ENCODE data around the gene MSRB1. TPM values are rescaled to one million over a fixed set of nuclear protein-coding genes. Genes with fewer than 3 reads are reported as not detected.
"Not testable (repeated sequence)": the region's sequence is repeated elsewhere in the genome, so short reads cannot be mapped to it uniquely, and the experiment has no call there.

The MSRB1 gene
- total RNA-seq, 4 donors from 2014 or later, result 5.0 to 43.7 (median 12.4) TPM

DNA sequence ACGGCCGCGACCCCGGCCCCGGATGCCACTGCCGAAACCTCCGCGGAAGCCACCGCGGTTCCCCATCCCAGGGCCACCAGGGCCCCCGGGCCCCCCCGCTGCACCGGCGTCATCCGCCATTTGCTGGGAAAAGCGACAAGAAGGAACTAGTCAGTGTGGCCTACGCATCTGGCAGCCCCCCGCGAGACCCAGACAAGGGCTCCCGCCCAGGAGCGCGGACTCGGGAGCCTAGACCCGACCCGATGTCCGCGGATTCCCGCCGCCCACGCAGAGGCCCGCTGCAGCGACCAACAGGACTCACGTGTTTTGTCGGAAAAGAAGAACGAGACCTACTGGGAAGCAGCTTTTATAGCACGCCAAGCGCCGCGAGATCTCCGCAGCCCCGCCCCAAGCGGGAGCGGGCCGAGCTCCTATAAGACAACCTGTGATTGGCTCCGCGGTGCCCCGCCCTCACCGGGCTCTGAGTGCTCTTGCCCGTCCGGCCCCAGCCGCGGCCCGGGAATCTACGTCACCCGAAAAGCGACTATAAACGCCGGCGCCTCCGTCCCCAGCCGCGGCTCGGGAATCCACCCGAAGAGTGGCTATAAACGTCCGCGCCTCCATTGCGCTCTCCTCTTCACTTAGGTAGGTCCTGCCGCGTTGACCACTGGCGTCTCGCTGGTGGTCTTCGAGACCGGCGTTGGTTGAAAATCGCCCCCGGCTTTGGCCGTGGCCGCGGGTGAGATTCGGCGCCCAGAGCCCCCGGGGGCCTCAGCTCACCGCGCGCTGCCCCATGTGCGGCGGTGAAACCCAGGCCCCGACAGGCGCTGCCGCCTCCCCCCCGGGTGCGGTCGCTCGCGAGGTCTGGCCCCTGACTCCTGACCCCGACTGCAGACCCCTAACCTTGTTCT lies 21.8 kb upstream of the MSRB1 start, which contains the start of gene RPS2:
Gene RPS2, minus strand, starts transcription at position 321 of the 890 bp plus-strand sequence. Its CDS starts 201 bp downstream, at position 120.
- intact Hi-C loops (cut with DNase I), result no loop called here
- H3K27ac ChIP-seq, result peak within 1 kb of the TSS; percentile 91 to 94 (median 93)
- peaks cover 6 to 15% of the 10 kb centered on the region in 2 donors for H3K36me3 ChIP-seq
- H3K9me3 ChIP-seq, result no peaks in the 10 kb centered on the region
- peaks cover 19 to 28% of the 10 kb centered on the region in 2 donors for H3K4me1 ChIP-seq
- peak; percentile 98 to 100 for DNase-seq
- 0 to 2% methylated on average over 21 to 28 of the region's 97 CpGs for WGBS, 2 donors
- no peaks in the 10 kb centered on the region for H3K27me3 ChIP-seq
- TF ChIP-seq, protein P1, sequence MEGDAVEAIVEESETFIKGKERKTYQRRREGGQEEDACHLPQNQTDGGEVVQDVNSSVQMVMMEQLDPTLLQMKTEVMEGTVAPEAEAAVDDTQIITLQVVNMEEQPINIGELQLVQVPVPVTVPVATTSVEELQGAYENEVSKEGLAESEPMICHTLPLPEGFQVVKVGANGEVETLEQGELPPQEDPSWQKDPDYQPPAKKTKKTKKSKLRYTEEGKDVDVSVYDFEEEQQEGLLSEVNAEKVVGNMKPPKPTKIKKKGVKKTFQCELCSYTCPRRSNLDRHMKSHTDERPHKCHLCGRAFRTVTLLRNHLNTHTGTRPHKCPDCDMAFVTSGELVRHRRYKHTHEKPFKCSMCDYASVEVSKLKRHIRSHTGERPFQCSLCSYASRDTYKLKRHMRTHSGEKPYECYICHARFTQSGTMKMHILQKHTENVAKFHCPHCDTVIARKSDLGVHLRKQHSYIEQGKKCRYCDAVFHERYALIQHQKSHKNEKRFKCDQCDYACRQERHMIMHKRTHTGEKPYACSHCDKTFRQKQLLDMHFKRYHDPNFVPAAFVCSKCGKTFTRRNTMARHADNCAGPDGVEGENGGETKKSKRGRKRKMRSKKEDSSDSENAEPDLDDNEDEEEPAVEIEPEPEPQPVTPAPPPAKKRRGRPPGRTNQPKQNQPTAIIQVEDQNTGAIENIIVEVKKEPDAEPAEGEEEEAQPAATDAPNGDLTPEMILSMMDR (IDR thresholded peaks at IDR 0.05), result no peak
- peak; percentile 6 to 88 for TF ChIP-seq POLR2A (IDR thresholded peaks at IDR 0.05)
- peak within 1 kb of the TSS; percentile 78 to 84 (median 80) for H3K4me3 ChIP-seq (replicated peaks in 1 of 3)

DNA sequence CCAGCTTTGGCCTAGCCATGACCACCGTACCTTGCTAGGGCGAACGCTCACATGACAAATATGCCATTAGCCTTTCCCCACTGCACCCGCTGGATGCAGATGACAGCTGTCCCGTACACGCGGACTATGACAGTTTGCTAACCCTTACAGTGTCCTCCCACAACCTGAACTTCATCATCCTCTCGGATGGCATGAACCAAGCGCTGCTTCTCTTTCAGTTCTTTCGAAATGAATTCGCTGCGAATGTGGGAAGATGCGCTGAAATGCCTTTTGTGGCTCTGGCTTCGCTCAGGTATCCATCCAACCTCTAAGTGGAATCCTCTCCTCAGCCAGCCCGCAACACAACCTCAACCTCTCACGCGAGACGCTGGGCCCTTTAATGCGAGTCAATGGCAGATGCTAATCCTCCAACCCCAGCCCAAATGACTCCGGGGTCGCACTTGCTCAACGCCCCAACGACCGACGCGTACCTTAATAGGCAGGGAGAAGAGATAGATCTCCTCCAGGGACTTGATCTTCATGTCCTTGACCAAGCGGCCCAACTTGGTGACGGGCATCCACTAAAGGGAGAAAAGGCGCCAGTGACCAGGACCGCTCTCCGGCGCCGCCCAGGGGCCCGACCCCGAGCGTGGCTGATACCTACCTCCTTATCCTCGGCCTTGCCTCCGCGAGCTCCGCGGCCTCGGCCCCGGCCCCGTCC lies 21.0 kb upstream of the MSRB1 start:
- no peaks in the 10 kb centered on the region for H3K9me3 ChIP-seq
- TF ChIP-seq, protein P1 (IDR thresholded peaks at IDR 0.05), result peak in 1 of 6 experiments; percentile 10
- no peak for TF ChIP-seq POLR2A (IDR thresholded peaks at IDR 0.05)
- peak overlapping the region; percentile 69 to 80 (median 78) for H3K4me3 ChIP-seq (replicated peaks in 1 of 3)
- WGBS, 2 donors, result 26 to 37% methylated on average over 21 to 25 of the region's 44 CpGs
- no peaks in the 10 kb centered on the region for H3K27me3 ChIP-seq
- peaks cover 19 to 29% of the 10 kb centered on the region in 2 donors for H3K4me1 ChIP-seq
- peak overlapping the region; percentile 91 to 94 (median 93) for H3K27ac ChIP-seq
- H3K36me3 ChIP-seq, result peaks cover 6 to 15% of the 10 kb centered on the region in 2 donors
- DNase-seq, result peak in 1 of 2 donors; percentile 31
- intact Hi-C loops (cut with DNase I), result no loop called here

DNA sequence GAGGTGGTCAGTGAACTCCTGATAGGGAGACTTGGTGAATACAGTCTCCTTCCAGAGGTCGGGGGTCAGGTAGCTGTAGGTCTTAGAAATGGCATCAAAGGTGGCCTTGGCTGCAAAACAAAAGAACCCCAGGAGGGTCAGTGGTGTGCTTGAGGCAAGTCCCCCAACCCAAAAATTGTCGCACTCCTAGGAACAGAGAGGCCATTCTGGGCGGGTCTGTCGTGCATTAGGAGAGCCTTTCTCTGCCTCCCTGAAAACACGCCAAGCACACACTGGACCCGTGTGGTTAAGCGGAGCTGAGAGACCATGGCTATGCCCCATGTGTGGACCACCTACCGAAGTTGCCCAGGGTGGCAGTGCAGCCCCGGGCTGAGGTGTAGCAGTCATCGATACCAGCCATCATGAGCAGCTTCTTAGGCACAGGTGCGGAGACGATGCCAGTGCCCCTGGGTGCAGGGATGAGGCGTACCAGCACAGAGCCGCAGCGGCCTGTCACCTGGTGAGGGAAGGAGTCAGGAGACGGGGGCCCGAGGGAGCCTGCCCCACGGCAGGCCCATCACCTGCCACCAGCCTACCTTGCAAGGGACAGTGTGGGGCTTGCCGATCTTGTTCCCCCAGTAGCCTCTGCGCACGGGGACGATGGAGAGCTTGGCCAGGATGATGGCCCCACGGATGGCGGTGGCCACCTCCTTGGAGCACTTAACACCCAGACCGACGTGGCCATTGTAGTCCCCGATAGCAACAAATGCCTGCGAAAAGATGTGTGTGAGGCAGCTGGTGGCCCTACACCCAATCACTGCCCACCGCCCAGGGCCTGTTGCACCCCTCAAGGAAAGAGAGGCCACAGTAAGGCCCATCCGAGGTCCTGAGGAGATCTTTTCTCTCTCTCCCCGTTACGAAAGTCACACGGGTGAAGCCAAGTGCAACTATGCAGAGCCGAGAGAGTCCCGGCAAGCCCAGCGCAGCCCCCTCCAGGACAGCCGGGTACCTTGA lies 19.5 kb upstream of the MSRB1 start:
- H3K9me3 ChIP-seq; H3K27me3 ChIP-seq; intact Hi-C loops (cut with DNase I); H3K4me3 ChIP-seq (replicated peaks in 1 of 3); DNase-seq; H3K27ac ChIP-seq: not testable (repeated sequence)
- peaks cover 6 to 15% of the 10 kb centered on the region in 2 donors for H3K36me3 ChIP-seq
- H3K4me1 ChIP-seq, result peaks cover 19 to 33% of the 10 kb centered on the region in 2 donors
- 83 to 94% methylated on average over 31 to 36 of the region's 37 CpGs for WGBS, 2 donors

DNA sequence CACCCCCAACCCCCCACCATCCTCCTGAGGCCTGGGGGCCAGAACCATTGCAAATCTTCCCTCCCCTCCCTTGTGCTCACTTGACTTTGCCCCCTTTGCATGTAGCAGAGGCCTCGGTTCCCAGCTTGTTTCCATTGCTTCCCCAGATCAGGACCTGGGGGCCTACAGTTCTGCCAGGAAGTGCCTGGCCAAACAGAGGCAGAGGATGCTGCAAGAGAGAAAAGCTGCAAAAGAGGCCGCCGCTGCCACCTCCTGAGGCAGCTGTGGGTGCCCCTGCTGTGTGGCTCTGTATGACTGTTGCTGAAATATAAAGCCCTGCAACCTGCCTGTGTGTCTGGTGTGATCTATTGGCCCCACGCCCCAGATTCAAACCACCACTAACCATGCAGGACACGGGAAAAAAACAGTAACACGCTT lies 18.7 kb upstream of the MSRB1 start:
- Histone ChIP-seq H3K27me3 (no peaks in the 10 kb centered on the region), H3K4me1 (peaks cover 19 to 33% of the 10 kb centered on the region in 2 donors), H3K4me3 (replicated peaks in 1 of 3) (no peak overlapping the region), H3K27ac (no peak overlapping the region), H3K36me3 (peaks cover 6 to 15% of the 10 kb centered on the region in 2 donors), H3K9me3 (no peaks in the 10 kb centered on the region)
- intact Hi-C loops (cut with DNase I), result no loop called here
- WGBS, 2 donors, result 71 to 80% methylated on average over 6 of the region's 6 CpGs
- DNase-seq, result no peak
- no peak for TF ChIP-seq POLR2A (IDR thresholded peaks at IDR 0.05)
- TF ChIP-seq, protein P1 (IDR thresholded peaks at IDR 0.05), result no peak
